Mesendoderm (in vitro differentiated cells): ENCODE data around the gene CLCN6.
A peak's percentile ranks its signal among the peaks of the same experiment; 100 is the strongest.

ENCODE experiments used
- DNase-seq: peaks from one replicate; pipeline ENCODE4 v3.0.0; 2013
- H2AK5ac ChIP-seq: 2 replicates; pipeline ENCODE4 v1.6.1; 2013; ENCODE audit warnings: low read length, inconsistent platforms
- H2BK120ac ChIP-seq: 2 replicates; pipeline ENCODE4 v1.6.1; 2013; ENCODE audit warnings: low read depth, mild to moderate bottlenecking, low read length, moderate library complexity, mixed read lengths
- H2BK15ac ChIP-seq: replicated peaks from 2 replicates; pipeline ENCODE4 v1.6.1; 2013; ENCODE audit warnings: low read depth, mild to moderate bottlenecking, moderate library complexity
- H2BK5ac ChIP-seq: 2 replicates; pipeline ENCODE4 v1.6.1; 2013; ENCODE audit warnings: low read length, inconsistent platforms
- H3K18ac ChIP-seq: 2 replicates; pipeline ENCODE4 v1.6.1; 2013; ENCODE audit warnings: mild to moderate bottlenecking, low read length, mixed read lengths
- H3K23ac ChIP-seq: one replicate; pipeline ENCODE4 v1.6.1; 2013; ENCODE audit warnings: low read length
- H3K27ac ChIP-seq: 2 replicates; pipeline ENCODE4 v1.5.1; 2013; ENCODE audit warnings: low read depth, mild to moderate bottlenecking, inconsistent platforms, low read length, moderate library complexity
- H3K27me3 ChIP-seq: 2 replicates; pipeline ENCODE4 v1.6.1; 2013; ENCODE audit warnings: low read length, control low read depth, mild to moderate bottlenecking, inconsistent platforms; ENCODE audit not compliant: insufficient read depth, poor library complexity
- H3K36me3 ChIP-seq: 2 replicates; pipeline ENCODE4 v1.6.1; 2013; ENCODE audit warnings: low read length, inconsistent platforms; ENCODE audit not compliant: control insufficient read depth, insufficient read depth
- H3K4ac ChIP-seq: one replicate; pipeline ENCODE4 v1.6.1; 2013; ENCODE audit warnings: low read depth, mild to moderate bottlenecking, low read length, moderate library complexity
- H3K4me1 ChIP-seq: 2 replicates; pipeline ENCODE4 v1.6.1; 2013; ENCODE audit warnings: low read depth, low read length, inconsistent platforms; ENCODE audit not compliant: control insufficient read depth
- H3K4me2 ChIP-seq: 2 replicates; pipeline ENCODE4 v1.6.1; 2013; ENCODE audit warnings: low read length
- H3K4me3 ChIP-seq: 2 replicates; pipeline ENCODE4 v1.5.1; 2013; ENCODE audit warnings: mild to moderate bottlenecking, low read length
- H3K56ac ChIP-seq: one replicate; pipeline ENCODE4 v1.6.1; 2013; ENCODE audit warnings: low read length
- H3K79me1 ChIP-seq: 2 replicates; pipeline ENCODE4 v1.6.1; 2013; ENCODE audit warnings: low read length, inconsistent platforms
- H3K79me2 ChIP-seq: 2 replicates; pipeline ENCODE4 v1.6.1; 2013; ENCODE audit warnings: mild to moderate bottlenecking, low read length; ENCODE audit not compliant: control insufficient read depth, insufficient read depth
- H3K9ac ChIP-seq: 2 replicates; pipeline ENCODE4 v1.6.1; 2013; ENCODE audit warnings: low read length, inconsistent platforms
- H4K5ac ChIP-seq: one replicate; pipeline ENCODE4 v1.6.1; 2013; ENCODE audit warnings: low read length
- H4K8ac ChIP-seq: one replicate; pipeline ENCODE4 v1.6.1; 2013; ENCODE audit warnings: low read depth, mild to moderate bottlenecking, control low read depth, low read length, moderate library complexity
- WGBS: extraction: QIAGEN DNeasy Blood & Tissue Kit; methylation state at CpG from one replicate; pipeline ENCODE4 v1.1.7; 2013; ENCODE audit warnings: low lambda C conversion rate, missing lambda C conversion rate; ENCODE audit not compliant: insufficient coverage; ENCODE audit errors: extremely low coverage; 5-methylcytosine and 5-hydroxymethylcytosine counted together

Gene CLCN6

GRCh38 chr1:11764115-11764514 is 41.9 kb upstream of the CLCN6 start:
- Histone ChIP-seq H3K4ac (no peak overlapping the region), H3K27ac (no peak overlapping the region), H3K56ac (no peak overlapping the region), H4K5ac (no peak overlapping the region), H3K9ac (no peak overlapping the region), H3K23ac (no peak overlapping the region), H3K79me2 (no peaks in the 10 kb centered on the region), H3K79me1 (no peaks in the 10 kb centered on the region), H3K18ac (no peak overlapping the region), H3K4me1 (no peaks in the 10 kb centered on the region), H2BK5ac (no peak overlapping the region), H2AK5ac (no peak overlapping the region), H2BK120ac (no peak overlapping the region), H3K36me3 (no peaks in the 10 kb centered on the region), H3K4me3 (no peak overlapping the region), H3K27me3 (no peaks in the 10 kb centered on the region), H2BK15ac (no peak overlapping the region), H4K8ac (no peak overlapping the region), H3K4me2 (no peak overlapping the region)
- no CpG with 5 or more reads among the region's 3 CpGs for WGBS
- DNase-seq: no peak

GRCh38 chr1:11764519-11764918 is 41.5 kb upstream of the CLCN6 start:
- WGBS: no CpG with 5 or more reads among the region's 7 CpGs
- no peak overlapping the region for H2BK15ac ChIP-seq
- H3K27ac ChIP-seq: no peak overlapping the region
- H2AK5ac ChIP-seq: no peak overlapping the region
- no peak overlapping the region for H3K4me3 ChIP-seq
- no peak for DNase-seq
- H2BK120ac ChIP-seq: no peak overlapping the region
- no peaks in the 10 kb centered on the region for H3K27me3 ChIP-seq
- H3K56ac ChIP-seq: no peak overlapping the region
- H3K18ac ChIP-seq: no peak overlapping the region
- H3K79me1 ChIP-seq: no peaks in the 10 kb centered on the region
- no peak overlapping the region for H3K4ac ChIP-seq
- no peak overlapping the region for H3K4me2 ChIP-seq
- no peaks in the 10 kb centered on the region for H3K36me3 ChIP-seq
- H3K9ac ChIP-seq: no peak overlapping the region
- no peak overlapping the region for H3K23ac ChIP-seq
- H4K8ac ChIP-seq: no peak overlapping the region
- H4K5ac ChIP-seq: no peak overlapping the region
- H2BK5ac ChIP-seq: no peak overlapping the region
- no peaks in the 10 kb centered on the region for H3K79me2 ChIP-seq
- no peaks in the 10 kb centered on the region for H3K4me1 ChIP-seq

DNA sequence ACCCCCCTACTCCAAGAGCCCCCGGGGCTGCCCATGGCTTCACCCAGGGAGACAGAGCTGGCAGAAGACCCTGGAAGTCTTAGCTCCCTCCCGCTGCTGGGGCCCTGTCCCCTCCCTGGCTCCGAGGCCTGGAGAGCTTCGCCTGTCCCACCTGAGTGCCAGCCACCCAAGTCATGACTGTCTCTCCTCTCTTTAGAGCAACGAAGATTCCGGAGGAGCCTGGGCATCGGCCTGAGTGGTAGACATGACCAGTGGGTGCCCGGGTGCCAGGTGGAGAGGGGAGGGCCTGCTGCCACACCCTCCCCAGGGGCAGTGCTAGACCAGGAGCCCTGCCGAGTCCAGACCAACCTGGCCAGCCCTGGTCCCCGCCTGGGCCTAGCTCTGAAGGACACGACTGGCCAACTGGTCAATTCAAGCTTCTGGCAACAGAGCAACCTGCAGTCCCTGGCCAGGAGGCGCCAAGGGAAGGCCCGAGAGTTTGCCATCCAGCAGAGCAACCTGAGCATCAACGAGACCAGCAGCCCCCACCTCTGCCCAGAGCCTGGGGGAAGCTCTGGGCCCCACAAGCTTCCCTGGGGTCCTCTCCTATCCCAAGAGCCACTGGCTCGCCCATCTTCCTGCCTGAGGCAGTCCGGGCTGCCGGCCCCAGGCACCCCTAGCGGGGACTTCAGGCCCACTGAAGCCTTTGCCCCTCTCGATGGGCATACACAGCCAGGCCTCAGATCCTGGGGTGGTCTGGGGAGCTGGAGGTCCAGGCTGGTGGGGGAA is 40.1 kb upstream of the CLCN6 start:
- Histone ChIP-seq H3K4me2 (no peak overlapping the region), H3K18ac (no peak overlapping the region), H4K5ac (no peak overlapping the region), H4K8ac (no peak overlapping the region), H3K4me3 (no peak overlapping the region), H2BK120ac (no peak overlapping the region), H3K23ac (no peak overlapping the region), H3K4ac (no peak overlapping the region), H2BK15ac (no peak overlapping the region), H3K27ac (no peak overlapping the region), H3K4me1 (no peaks in the 10 kb centered on the region), H2AK5ac (no peak overlapping the region), H3K27me3 (no peaks in the 10 kb centered on the region), H2BK5ac (no peak overlapping the region), H3K79me1 (no peaks in the 10 kb centered on the region), H3K36me3 (no peaks in the 10 kb centered on the region), H3K9ac (no peak overlapping the region), H3K79me2 (no peaks in the 10 kb centered on the region), H3K56ac (no peak overlapping the region)
- WGBS: no CpG with 5 or more reads among the region's 19 CpGs
- DNase-seq: no peak

DNA sequence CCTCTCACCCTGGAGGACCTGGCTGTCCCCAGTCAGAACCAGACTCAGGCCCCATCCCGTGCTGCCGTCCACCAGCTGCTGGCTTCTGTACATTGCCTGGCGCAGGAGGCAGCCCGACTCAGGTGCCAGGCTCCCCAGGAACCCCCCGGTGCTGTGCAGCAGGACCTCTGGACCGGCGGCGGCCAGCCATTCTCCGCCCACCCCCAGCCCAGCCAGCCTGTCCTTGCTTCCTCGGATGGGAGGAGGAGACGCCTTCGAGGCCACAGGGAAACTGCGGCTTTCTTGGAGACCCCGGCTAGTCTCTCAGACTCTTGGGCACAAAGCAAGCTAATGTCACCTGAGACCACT is 39.6 kb upstream of the CLCN6 start:
- no CpG with 5 or more reads among the region's 14 CpGs for WGBS
- Histone ChIP-seq H4K8ac (no peak overlapping the region), H3K9ac (no peak overlapping the region), H3K79me2 (no peaks in the 10 kb centered on the region), H3K4me1 (no peaks in the 10 kb centered on the region), H2AK5ac (no peak overlapping the region), H2BK15ac (no peak overlapping the region), H3K27ac (no peak overlapping the region), H2BK120ac (no peak overlapping the region), H3K18ac (no peak overlapping the region), H3K79me1 (no peaks in the 10 kb centered on the region), H3K27me3 (no peaks in the 10 kb centered on the region), H3K36me3 (no peaks in the 10 kb centered on the region), H3K4ac (no peak overlapping the region), H2BK5ac (no peak overlapping the region), H3K56ac (no peak overlapping the region), H3K4me2 (no peak overlapping the region), H4K5ac (no peak overlapping the region), H3K23ac (no peak overlapping the region), H3K4me3 (no peak overlapping the region)
- no peak for DNase-seq

- H3K9ac ChIP-seq: no peak overlapping the region
- no peak overlapping the region for H3K18ac ChIP-seq
- peak overlapping the region; percentile 66 for H3K23ac ChIP-seq
- no peak overlapping the region for H4K5ac ChIP-seq
- H4K8ac ChIP-seq: no peak overlapping the region
- H3K79me2 ChIP-seq: no peaks in the 10 kb centered on the region
- no peak overlapping the region for H2BK5ac ChIP-seq
- no peaks in the 10 kb centered on the region for H3K4me1 ChIP-seq
- H2AK5ac ChIP-seq: no peak overlapping the region
- H3K56ac ChIP-seq: no peak overlapping the region
- DNase-seq: no peak
- no peaks in the 10 kb centered on the region for H3K36me3 ChIP-seq
- H3K27ac ChIP-seq: no peak overlapping the region
- H2BK15ac ChIP-seq: no peak overlapping the region
- no peak overlapping the region for H3K4me2 ChIP-seq
- no CpG with 5 or more reads among the region's 16 CpGs for WGBS
- no peaks in the 10 kb centered on the region for H3K79me1 ChIP-seq
- no peak overlapping the region for H2BK120ac ChIP-seq
- no peak overlapping the region for H3K4ac ChIP-seq
- no peak overlapping the region for H3K4me3 ChIP-seq
- H3K27me3 ChIP-seq: no peaks in the 10 kb centered on the region
Measured at GRCh38 chr1:11767922-11768704, 37.9 kb upstream of the CLCN6 start.
